Activated naive CD4-positive, alpha-beta T cell (primary cell): ENCODE results near the gene CNTN5.

ENCODE experiments used
- DNase-seq, 4 experiments: peaks; one replicate each; lab custom pipeline; 2025; lab: John Stamatoyannopoulos, UW

The CNTN5 gene

DNA sequence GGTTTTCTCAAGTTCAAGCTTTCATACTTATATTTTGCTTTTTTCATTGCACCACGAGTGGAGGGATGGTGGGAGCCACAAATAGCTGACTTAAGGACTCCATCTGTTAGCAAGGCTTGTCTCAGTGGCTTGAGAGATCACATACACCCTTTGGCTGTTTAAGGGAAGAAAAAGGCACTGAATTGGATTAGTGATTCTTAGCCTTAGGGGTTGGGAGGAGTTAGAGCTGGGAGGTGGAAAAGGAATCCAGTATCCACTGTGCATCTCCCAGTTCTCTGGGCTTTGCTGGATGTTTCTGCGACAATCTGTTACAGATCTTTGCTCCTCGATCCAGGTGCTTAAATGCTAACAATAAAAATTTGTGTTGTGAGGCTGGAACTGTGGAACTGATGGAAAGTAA is 593.6 kb downstream of the CNTN5 start:
- no peak for DNase-seq

- DNase-seq = no peak
These were observed 609.9 kb downstream of the CNTN5 start for GRCh38 chr11:99630629-99631028.

DNA sequence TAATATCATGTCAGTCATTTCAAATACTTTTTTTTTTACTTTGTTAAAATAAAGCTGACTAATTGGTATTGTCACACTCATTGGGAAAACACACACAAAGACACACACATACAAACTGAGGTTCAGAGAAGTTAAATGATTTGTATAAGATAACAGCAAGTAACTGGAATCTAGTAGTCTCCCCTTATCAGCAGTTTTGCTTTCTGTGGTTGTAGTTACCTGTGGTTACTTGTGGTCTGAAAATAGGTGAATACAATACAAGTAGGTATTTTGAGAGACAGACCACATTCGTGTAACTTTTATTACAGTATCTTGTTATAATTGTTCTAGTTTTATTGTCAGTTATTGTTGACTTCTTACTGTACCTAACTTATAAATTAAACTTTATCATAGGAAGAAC is 610.9 kb downstream of the CNTN5 start:
- DNase-seq = no peak

GRCh38 chr11:99632969-99633368 is 612.2 kb downstream of the CNTN5 start:
- DNase-seq = no peak

GRCh38 chr11:99634581-99634980 is 613.8 kb downstream of the CNTN5 start:
- no peak for DNase-seq

DNA sequence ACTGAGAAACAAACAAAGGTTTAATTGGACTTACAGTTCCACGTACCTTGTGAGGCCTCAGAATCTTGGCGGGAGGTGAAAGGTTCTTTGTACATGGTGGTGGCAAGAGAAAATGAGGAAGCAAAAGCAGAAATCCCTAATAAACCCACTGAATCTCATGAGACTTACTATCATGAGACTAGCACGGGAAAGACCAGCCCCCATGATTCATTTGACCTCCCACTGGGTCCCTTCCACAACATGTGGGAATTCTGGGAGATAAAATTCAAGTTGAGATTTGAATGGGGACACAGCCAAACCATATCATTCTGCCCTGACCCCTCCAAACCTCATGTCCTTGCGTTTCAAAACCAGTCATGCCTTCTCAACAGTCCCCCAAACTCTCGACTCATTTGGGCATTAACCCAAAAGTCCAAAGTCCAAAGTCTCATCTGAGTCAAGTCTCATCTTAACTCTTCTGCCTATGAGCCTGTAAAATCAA is 617.4 kb downstream of the CNTN5 start:
- no peak for DNase-seq

- no peak for DNase-seq
These were observed 619.9 kb downstream of the CNTN5 start for GRCh38 chr11:99640671-99641070.

- DNase-seq = no peak
These were observed 625.2 kb downstream of the CNTN5 start for GRCh38 chr11:99645934-99646333.

- no peak for DNase-seq
These were observed 649.4 kb downstream of the CNTN5 start for GRCh38 chr11:99670067-99670676.

DNA sequence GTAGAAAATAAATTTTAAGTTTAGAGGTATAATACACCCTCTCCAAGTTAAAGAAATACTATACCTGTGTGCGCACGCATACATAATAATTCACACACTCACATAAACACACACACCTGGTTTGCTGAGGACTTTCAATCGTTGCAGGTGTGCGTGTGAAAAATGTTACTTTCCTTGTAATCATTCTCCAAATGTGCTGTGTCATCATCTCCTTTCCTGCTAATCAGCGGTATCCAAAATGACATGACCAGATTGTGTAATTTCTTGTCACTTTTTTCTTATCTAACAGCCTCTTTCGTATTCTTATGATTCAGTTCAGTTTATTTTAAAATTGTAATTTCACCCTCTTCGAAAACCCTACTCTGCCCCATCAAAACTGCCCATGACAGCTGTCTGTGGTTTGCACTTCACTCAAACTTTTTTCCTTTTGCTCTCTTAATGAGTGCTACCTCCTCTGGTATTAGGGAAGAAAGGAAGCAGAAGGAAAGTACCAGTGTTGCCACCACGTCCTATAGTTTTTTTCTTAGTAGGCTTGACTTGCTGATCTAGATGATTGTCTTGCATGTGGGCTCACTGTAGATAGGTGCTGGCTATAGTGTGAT is 651.2 kb downstream of the CNTN5 start:
- DNase-seq = no peak

GRCh38 chr11:99676292-99676691 is 655.5 kb downstream of the CNTN5 start:
- no peak for DNase-seq

DNA sequence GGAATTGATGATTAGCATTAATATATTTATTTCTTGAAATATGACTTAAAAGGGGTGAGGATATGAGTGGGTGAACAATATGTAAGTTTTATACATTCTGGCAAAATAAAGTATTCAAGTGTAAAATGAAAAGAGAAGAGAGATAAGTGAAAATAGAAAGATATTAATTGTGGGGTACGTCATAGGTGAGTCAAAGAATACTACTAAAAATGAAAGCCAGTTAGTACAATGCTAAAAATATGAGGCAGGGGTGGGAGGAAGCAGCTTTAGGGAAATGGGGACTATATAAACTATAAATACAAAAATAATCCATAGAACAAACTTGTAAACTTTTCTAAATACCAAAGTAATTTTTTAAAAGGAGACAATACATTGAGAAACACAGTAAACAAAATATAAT is 661.4 kb downstream of the CNTN5 start:
- DNase-seq = no peak

DNA sequence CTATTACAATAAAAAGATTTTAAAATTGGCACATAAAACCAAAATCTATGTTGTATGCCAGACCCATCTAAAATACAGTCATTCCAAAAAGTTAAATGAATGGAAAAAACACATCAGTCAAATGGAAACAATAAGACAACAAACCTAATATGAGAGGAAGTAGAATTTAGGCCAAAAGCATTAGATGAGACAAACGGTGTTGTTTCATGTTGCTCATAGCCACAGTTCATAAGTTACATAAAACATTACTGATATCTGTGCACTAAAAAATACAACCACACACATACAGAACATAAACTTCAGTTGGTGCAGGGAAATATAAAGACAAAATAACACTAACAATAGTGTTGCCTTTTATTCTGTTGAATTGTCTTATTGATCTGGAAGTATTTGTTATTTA is 661.9 kb downstream of the CNTN5 start:
- no peak for DNase-seq

DNA sequence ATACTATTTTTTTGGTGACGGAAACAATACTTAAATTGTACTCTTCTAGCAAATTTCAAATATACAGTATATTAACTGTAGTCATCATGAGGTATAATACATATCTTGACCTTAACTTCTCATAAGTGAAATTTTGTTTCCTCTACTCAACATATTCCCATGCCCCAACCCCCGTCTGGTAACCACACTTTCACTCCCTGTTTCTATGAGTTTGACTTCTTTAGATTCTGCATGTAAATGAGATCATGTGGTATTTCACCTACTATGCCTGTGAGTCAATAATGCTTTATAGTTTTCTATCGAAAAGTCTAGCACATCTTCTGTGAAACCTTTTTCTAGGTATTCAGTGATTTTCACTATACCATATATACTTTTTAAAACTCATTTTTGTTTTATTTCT is 663.2 kb downstream of the CNTN5 start:
- no peak for DNase-seq

GRCh38 chr11:99686838-99687237 is 666.1 kb downstream of the CNTN5 start:
- DNase-seq = no peak

DNA sequence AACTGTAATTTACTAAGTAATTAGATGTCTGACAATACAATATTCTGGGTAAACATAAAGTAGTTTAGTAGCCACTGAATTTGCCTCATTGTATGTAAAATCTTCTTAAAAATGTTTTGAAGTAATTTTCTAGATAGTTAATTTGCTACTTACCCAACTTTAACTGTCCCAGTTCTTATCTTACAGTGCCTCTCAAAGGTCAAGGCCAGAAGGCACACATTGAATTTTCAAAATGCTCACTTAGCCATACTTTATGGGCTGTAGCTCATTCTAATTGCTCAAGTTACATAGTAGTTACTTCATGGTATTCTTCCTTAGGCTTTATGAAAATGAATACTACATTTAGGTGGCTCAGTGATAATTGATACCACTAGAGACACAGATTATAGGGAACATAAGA is 666.6 kb downstream of the CNTN5 start:
- DNase-seq = no peak

DNA sequence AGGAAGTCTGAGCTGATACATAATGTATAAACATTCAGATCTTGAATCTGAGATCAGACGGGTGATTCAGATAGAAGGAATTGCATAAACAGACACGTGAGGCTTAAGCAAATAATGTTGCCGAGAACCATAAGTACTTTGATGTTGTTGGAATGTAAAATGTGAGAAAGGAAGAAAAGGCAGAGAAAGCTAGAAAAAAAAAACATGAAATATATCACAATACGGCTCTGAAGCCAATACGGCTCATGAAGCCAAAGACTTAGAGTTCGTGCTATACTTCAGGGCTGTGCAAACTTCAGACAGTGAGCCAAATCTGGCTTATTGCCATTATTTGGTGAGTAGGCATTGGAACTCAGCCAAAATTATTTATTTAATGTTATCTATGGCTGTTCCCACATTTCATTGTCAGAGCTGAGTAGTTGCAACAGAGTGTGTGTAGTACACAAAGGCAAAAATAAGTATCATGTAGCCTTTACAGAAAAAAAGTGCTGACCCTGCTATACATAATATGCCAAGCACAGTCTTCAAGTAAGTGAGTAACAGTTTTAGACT is 673.3 kb downstream of the CNTN5 start:
- DNase-seq = no peak

- no peak for DNase-seq
These were observed 674.4 kb downstream of the CNTN5 start for GRCh38 chr11:99695106-99695505.

DNA sequence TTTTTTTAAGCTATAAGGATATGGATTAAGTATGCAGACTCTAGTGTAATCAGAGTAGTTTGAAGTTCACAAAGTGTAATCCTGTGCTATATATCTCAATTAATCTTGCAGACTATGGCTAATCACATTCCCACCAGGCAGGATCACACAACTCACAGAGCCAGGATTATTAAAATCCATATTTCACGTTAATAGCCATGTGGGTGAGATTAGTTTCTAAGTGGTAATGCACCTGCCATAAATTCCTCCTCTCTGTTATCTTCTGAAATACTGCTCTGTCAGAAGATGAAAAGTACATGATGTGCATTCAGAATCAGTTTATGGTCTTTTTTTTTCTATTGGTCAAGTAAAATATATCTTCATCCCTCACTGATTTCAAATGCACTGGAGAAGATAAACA is 686.1 kb downstream of the CNTN5 start:
- no peak for DNase-seq

- no peak for DNase-seq
These were observed 688.4 kb downstream of the CNTN5 start for GRCh38 chr11:99708928-99709672.

- no peak for DNase-seq
These were observed 695.6 kb downstream of the CNTN5 start for GRCh38 chr11:99716302-99716701.

DNA sequence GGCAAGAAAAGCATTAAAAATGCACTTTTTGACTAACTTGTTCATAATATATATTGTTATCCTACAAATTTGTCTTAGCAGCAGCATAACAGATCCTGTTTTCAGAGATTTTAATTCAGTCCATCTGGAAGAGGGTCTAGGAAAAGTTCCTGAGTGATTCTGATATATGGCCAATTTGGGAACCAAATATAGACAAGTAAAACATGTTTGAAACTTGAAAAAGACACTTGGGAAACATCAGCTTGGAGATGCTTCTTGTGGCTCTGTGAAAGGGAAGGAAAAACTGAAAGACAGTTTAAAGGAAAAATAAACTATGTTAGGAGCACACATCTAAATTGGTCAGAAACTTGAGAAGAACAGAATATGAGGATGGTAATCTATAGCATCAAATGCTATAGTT is 697.5 kb downstream of the CNTN5 start:
- DNase-seq = no peak

- no peak for DNase-seq
These were observed 718.8 kb downstream of the CNTN5 start for GRCh38 chr11:99739464-99740089.
